CD4-positive, CD25-positive, alpha-beta regulatory T cell (primary cell): ENCODE measurements around the gene POLD3. TPM values are rescaled to one million over a fixed set of nuclear protein-coding genes. Genes with fewer than 3 reads are reported as not detected.

Source experiments
- ATAC-seq, 2 donors: fragments of 150-1000 bp; cut with Tn5 transposase; one replicate each; pipeline ENCODE4 v1.10.0; 2021; ENCODE audit warnings: low read depth in 2 of 2, moderate number of reproducible peaks in 2 of 2, moderate library complexity in 1 of 2
- DNase-seq, 3 donors: peaks; one replicate each; pipeline versions ENCODE4 v3.0.0 to v3.0.0-alpha.2; 2012 to 2022; ENCODE audit warnings: mixed read lengths in 1 of 3
- H3K27ac ChIP-seq: one replicate; pipeline ENCODE4 v1.7.0; 2013; ENCODE audit warnings: mild to moderate bottlenecking, low read length; ENCODE audit not compliant: insufficient read depth, poor library complexity, severe bottlenecking
- H3K27me3 ChIP-seq: one replicate; pipeline ENCODE4 v1.7.0; 2013; ENCODE audit warnings: low read length; ENCODE audit not compliant: control insufficient read depth, insufficient read depth
- H3K36me3 ChIP-seq: one replicate; pipeline ENCODE4 v1.7.0; 2013; ENCODE audit warnings: mild to moderate bottlenecking, low read length, moderate library complexity; ENCODE audit not compliant: control insufficient read depth, insufficient read depth
- H3K4me1 ChIP-seq: 2 replicates; pipeline ENCODE4 v1.7.0; 2013; ENCODE audit warnings: mild to moderate bottlenecking, low read length; ENCODE audit not compliant: insufficient read depth, control insufficient read depth, poor library complexity, severe bottlenecking
- H3K4me3 ChIP-seq: one replicate; pipeline ENCODE4 v1.7.0; 2013; ENCODE audit warnings: low read depth, mild to moderate bottlenecking, low read length, moderate library complexity
- H3K9me3 ChIP-seq, 2 experiments: 1 replicate in 1 of 2; 2 replicates in 1 of 2; pipeline ENCODE4 v1.7.0; 2013; ENCODE audit warnings: low read length in 2 of 2, mild to moderate bottlenecking in 1 of 2, moderate library complexity in 1 of 2; ENCODE audit not compliant: control insufficient read depth in 2 of 2
- H3K27ac Mint-ChIP-seq, 3 donors: one replicate each; pipeline ENCODE4 v1.8.0; 2020 to 2022; ENCODE audit warnings: mild to moderate bottlenecking in 3 of 3, mixed read lengths in 3 of 3, moderate library complexity in 2 of 3
- H3K27me3 Mint-ChIP-seq: one replicate; pipeline ENCODE4 v1.8.0; 2022; ENCODE audit warnings: mild to moderate bottlenecking, mixed read lengths
- H3K36me3 Mint-ChIP-seq: one replicate; pipeline ENCODE4 v1.8.0; 2020; ENCODE audit warnings: mixed read lengths
- H3K4me1 Mint-ChIP-seq, 4 donors: one replicate each; pipeline ENCODE4 v1.8.0; 2020 to 2022; ENCODE audit warnings: mixed read lengths in 4 of 4, mild to moderate bottlenecking in 1 of 4
- H3K4me3 Mint-ChIP-seq, 4 donors: one replicate each; pipeline ENCODE4 v1.8.0; 2020 to 2022; ENCODE audit warnings: mild to moderate bottlenecking in 4 of 4, mixed read lengths in 4 of 4, moderate library complexity in 3 of 4
- H3K9me3 Mint-ChIP-seq, 7 donors: one replicate each; pipeline ENCODE4 v1.8.0; 2020 to 2022; ENCODE audit warnings: mixed read lengths in 7 of 7, mild to moderate bottlenecking in 3 of 7, moderate library complexity in 2 of 7
- polyA plus RNA-seq, 4 donors: library from polyadenylated mRNA; unstranded; fragments of 300-500 nt; fragmentation: Illumina TruSeq; gene quantifications; one replicate each; pipeline ENCODE4 v1.2.3, GENCODE V29; 2021
- total RNA-seq: library from RNA; stranded (reverse); gene quantifications from one replicate; pipeline ENCODE4 v1.2.3, GENCODE V29; 2022

The POLD3 gene
- total and polyA plus RNA-seq, 5 donors from 2014 or later, result 11.8 to 20.1 (median 17.8) TPM

DNA sequence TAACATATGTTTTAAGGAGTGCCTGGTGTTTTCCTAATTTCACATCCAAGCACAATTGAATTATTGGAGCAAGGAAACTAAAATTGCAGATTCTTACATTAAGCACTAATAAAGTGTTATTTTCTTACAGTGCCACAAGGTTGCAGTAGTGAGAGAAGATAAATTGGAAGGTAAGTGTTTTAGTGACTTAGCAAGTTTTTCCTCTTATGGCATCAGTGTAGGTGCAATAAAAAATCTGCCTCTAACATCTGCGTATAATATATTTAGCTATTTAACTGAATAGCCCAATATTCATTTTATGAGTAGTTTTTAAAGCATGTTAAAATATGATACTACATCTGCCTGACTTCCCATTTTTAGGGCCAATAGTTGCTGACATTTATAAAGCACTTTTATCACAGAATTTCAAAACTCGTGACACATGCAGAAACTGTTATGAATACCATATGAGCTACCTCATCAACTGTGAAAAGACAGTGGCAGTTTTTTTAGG lies 19.0 kb downstream of the POLD3 start:
- Mint-ChIP-seq H3K27me3 (no peaks in the 10 kb centered on the region), H3K36me3 (peaks cover 15% of the 10 kb centered on the region), H3K4me1 (peaks cover 0 to 10% (median 4%) of the 10 kb centered on the region in 4 donors), H3K27ac (no peak overlapping the region), H3K9me3 (no peaks in the 10 kb centered on the region), H3K4me3 (no peak overlapping the region)
- DNase-seq (peak in 1 of 3 donors; percentile 53), ATAC-seq (no peak)
- H3K27ac ChIP-seq, result no peak overlapping the region
- H3K27me3 ChIP-seq, result no peaks in the 10 kb centered on the region
- no peaks in the 10 kb centered on the region for H3K4me1 ChIP-seq
- no peak overlapping the region for H3K4me3 ChIP-seq
- H3K36me3 ChIP-seq, result peaks cover 33% of the 10 kb centered on the region
- H3K9me3 ChIP-seq, result no peaks in the 10 kb centered on the region

DNA sequence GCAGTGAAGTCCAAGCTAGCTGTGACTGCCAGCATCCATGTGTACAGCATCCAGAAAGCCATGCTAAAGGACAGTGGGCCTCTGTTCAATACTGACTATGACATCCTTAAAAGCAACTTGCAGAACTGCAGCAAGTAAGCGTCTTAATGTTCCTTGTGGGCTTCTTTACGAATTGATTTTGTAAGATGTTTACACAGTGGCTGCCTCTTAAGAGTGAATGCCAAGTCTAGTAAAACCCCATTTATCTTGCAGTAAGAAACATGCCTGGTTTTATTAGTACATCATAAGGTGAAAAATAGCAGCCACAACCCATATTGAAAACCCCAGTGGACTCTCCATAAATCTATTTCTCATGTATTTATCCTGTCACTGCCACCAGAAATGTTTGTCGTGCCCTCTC lies 20.5 kb downstream of the POLD3 start:
- H3K27ac Mint-ChIP-seq, result no peak overlapping the region
- Histone ChIP-seq H3K4me1 (no peaks in the 10 kb centered on the region), H3K36me3 (peaks cover 44% of the 10 kb centered on the region), H3K27me3 (no peaks in the 10 kb centered on the region), H3K9me3 (no peaks in the 10 kb centered on the region), H3K27ac (no peak overlapping the region), H3K4me3 (no peak overlapping the region)
- peaks cover 0 to 10% (median 4%) of the 10 kb centered on the region in 4 donors for H3K4me1 Mint-ChIP-seq
- H3K4me3 Mint-ChIP-seq, result no peak overlapping the region
- ATAC-seq, result no peak
- no peak for DNase-seq
- H3K36me3 Mint-ChIP-seq, result peaks cover 18% of the 10 kb centered on the region
- no peaks in the 10 kb centered on the region for H3K9me3 Mint-ChIP-seq
- no peaks in the 10 kb centered on the region for H3K27me3 Mint-ChIP-seq

DNA sequence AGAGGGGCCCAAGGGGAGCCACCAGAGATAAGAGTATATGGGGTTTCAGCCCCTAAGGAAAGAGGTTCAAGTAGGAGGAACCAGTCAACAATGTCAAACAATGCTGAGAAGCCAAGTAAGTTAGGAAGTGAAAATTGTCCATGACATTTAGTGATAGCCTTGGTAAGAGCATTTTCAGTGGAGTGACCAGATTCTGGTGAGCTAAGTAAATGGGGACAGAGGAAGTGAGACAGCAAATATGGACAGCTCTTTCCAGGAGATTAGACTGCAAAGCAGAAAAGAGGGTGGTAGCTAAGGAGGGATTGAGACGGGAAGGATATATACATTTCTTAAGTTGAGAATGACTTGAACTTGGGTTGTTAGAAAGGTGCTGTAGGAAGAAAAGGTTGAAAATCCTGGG lies 22.9 kb downstream of the POLD3 start:
- Mint-ChIP-seq H3K4me1 (peaks cover 0 to 6% (median 5%) of the 10 kb centered on the region in 4 donors), H3K9me3 (no peaks in the 10 kb centered on the region), H3K27ac (no peak overlapping the region), H3K27me3 (no peaks in the 10 kb centered on the region), H3K36me3 (peaks cover 36% of the 10 kb centered on the region), H3K4me3 (no peak overlapping the region)
- Histone ChIP-seq H3K27me3 (no peaks in the 10 kb centered on the region), H3K9me3 (no peaks in the 10 kb centered on the region), H3K36me3 (peaks cover 67% of the 10 kb centered on the region), H3K4me1 (no peaks in the 10 kb centered on the region), H3K27ac (no peak overlapping the region), H3K4me3 (no peak overlapping the region)
- ATAC-seq (no peak), DNase-seq (no peak)

DNA sequence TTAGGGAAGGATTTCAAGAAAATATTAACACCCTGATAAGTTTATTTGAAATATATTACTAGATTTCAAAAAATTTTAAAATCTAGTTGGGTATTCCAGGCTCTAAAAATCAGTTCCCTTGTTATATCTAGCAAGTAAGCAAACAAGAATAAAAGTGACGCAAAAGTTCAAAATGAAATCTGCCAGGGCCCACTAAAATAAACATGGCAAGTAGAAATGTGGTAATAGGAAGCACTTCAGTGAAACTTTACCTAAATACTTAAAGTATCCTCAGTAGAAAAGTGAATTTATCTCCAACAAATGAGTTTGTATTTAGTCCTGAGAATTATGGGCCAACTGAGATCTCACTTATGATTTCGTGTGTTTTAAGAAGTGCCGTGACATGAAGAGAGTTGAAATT lies 23.6 kb downstream of the POLD3 start:
- peaks cover 36% of the 10 kb centered on the region for H3K36me3 Mint-ChIP-seq
- Histone ChIP-seq H3K4me3 (no peak overlapping the region), H3K4me1 (no peaks in the 10 kb centered on the region), H3K27me3 (no peaks in the 10 kb centered on the region), H3K9me3 (no peaks in the 10 kb centered on the region), H3K36me3 (peaks cover 72% of the 10 kb centered on the region), H3K27ac (no peak overlapping the region)
- DNase-seq (no peak), ATAC-seq (no peak)
- H3K4me3 Mint-ChIP-seq, result no peak overlapping the region
- no peaks in the 10 kb centered on the region for H3K9me3 Mint-ChIP-seq
- H3K27me3 Mint-ChIP-seq, result no peaks in the 10 kb centered on the region
- no peak overlapping the region for H3K27ac Mint-ChIP-seq
- H3K4me1 Mint-ChIP-seq, result peaks cover 0 to 6% (median 5%) of the 10 kb centered on the region in 4 donors

DNA sequence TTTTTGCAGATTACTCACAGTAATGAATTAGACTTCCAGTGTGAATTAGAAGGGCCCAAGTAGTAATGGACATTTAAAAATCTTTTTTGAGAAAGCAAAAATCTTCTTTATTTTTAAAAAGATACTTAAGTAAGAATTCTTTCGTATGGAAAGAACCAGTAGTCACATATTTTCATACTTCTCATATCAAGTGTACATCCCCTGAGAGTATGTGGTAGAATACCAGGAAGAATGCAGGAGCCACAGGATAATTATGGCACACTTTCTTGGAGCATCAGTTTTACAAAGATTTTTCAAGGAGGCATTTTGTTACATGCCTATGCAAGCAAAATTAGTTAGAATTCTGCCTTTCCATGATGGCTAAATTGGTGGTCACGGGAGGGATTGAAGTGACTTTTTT lies 28.1 kb downstream of the POLD3 start:
- peaks cover 48% of the 10 kb centered on the region for H3K36me3 ChIP-seq
- H3K4me3 ChIP-seq, result no peak overlapping the region
- no peaks in the 10 kb centered on the region for H3K9me3 ChIP-seq
- H3K36me3 Mint-ChIP-seq, result peaks cover 38% of the 10 kb centered on the region
- H3K27ac Mint-ChIP-seq, result no peak overlapping the region
- no peak for ATAC-seq
- H3K4me1 ChIP-seq, result no peaks in the 10 kb centered on the region
- peaks cover 0 to 6% (median 2%) of the 10 kb centered on the region in 4 donors for H3K4me1 Mint-ChIP-seq
- no peaks in the 10 kb centered on the region for H3K9me3 Mint-ChIP-seq
- no peaks in the 10 kb centered on the region for H3K27me3 ChIP-seq
- H3K4me3 Mint-ChIP-seq, result no peak overlapping the region
- H3K27me3 Mint-ChIP-seq, result no peaks in the 10 kb centered on the region
- no peak for DNase-seq
- H3K27ac ChIP-seq, result no peak overlapping the region

DNA sequence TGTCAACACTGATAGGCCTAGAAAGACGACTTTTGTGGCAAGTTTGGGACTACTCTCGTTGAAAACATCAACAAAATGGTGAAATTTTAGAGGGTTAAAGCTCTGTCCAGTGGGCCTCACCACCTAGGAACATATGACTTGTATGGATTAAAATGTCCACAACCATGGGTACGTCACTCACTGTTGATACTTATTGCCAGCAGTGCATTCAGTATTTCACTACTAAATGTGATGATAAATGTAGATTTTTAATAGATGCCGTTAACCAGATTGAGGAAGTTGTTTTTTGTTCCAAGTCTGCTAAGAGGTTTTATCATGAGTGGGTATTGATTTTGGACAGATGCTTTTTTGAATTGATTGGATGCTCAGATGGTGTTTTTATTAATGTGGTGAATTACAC lies 33.7 kb downstream of the POLD3 start:
- Histone ChIP-seq H3K9me3 (no peaks in the 10 kb centered on the region), H3K27ac (no peak overlapping the region), H3K4me3 (no peak overlapping the region), H3K4me1 (no peaks in the 10 kb centered on the region), H3K27me3 (no peaks in the 10 kb centered on the region), H3K36me3 (peaks cover 15% of the 10 kb centered on the region)
- no peaks in the 10 kb centered on the region for H3K9me3 Mint-ChIP-seq
- peak overlapping the region in 1 of 3 donors; percentile 30 for H3K27ac Mint-ChIP-seq
- H3K4me3 Mint-ChIP-seq, result no peak overlapping the region
- DNase-seq (no peak), ATAC-seq (no peak)
- peaks cover 0 to 8% (median 2%) of the 10 kb centered on the region in 4 donors for H3K4me1 Mint-ChIP-seq
- peaks cover 41% of the 10 kb centered on the region for H3K36me3 Mint-ChIP-seq
- H3K27me3 Mint-ChIP-seq, result no peaks in the 10 kb centered on the region

DNA sequence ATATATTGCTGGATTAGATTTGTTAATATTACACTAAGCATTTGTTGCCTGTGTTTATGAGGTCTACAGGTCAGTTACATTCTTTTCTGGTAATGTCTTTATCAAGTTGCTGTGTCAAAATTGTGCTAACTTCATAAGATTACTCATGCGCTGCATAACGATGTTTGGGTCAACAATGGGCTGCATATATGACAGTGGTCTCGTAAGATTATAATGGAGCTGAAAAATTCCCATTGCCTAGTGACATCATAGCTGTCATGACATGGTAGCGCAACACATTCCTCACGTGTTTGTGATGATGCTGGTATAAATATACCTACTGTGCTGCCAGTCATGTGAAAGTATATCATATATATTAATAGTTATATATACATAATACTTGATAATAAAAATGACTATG lies 34.2 kb downstream of the POLD3 start:
- DNase-seq, result no peak
- Histone ChIP-seq H3K4me3 (no peak overlapping the region), H3K27ac (no peak overlapping the region), H3K36me3 (peaks cover 14% of the 10 kb centered on the region), H3K9me3 (no peaks in the 10 kb centered on the region), H3K4me1 (no peaks in the 10 kb centered on the region), H3K27me3 (no peaks in the 10 kb centered on the region)
- peak overlapping the region in 1 of 3 donors; percentile 30 for H3K27ac Mint-ChIP-seq
- no peak overlapping the region for H3K4me3 Mint-ChIP-seq
- no peaks in the 10 kb centered on the region for H3K9me3 Mint-ChIP-seq
- peaks cover 0 to 8% (median 2%) of the 10 kb centered on the region in 4 donors for H3K4me1 Mint-ChIP-seq
- no peak for ATAC-seq
- no peaks in the 10 kb centered on the region for H3K27me3 Mint-ChIP-seq
- peaks cover 42% of the 10 kb centered on the region for H3K36me3 Mint-ChIP-seq

DNA sequence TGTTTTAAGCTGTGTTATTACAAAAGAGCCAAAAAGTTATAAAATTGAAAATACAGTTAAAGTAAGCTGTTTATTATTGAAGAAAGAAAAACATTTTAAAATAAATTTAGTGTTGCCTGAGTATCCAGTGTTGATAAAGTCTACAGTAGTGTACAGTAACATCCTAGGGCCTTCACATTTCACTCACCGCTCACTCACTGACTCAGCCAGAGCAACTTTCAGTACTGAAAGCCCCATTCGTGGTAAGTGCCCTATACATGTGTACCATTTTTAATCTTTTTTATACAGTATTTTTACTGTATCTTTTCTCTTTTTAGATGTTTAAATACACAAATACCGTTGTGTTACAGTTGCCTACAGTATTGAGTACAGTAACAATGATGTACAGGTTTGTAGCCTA lies 35.0 kb downstream of the POLD3 start:
- Mint-ChIP-seq H3K27ac (no peak overlapping the region), H3K36me3 (peaks cover 39% of the 10 kb centered on the region), H3K4me1 (peaks cover 0 to 8% (median 2%) of the 10 kb centered on the region in 4 donors), H3K4me3 (peak overlapping the region in 1 of 4 donors; percentile 10), H3K9me3 (no peaks in the 10 kb centered on the region), H3K27me3 (no peaks in the 10 kb centered on the region)
- no peaks in the 10 kb centered on the region for H3K4me1 ChIP-seq
- DNase-seq, result no peak
- no peak overlapping the region for H3K4me3 ChIP-seq
- H3K9me3 ChIP-seq, result no peaks in the 10 kb centered on the region
- ATAC-seq, result no peak
- H3K36me3 ChIP-seq, result peaks cover 14% of the 10 kb centered on the region
- no peak overlapping the region for H3K27ac ChIP-seq
- H3K27me3 ChIP-seq, result no peaks in the 10 kb centered on the region
